ENCODE measurements around the gene SMIM10L2A. TPM values are rescaled to one million over a fixed set of nuclear protein-coding genes. Genes with fewer than 3 reads are reported as not detected.
"Not testable (repeated sequence)": the region's sequence is repeated elsewhere in the genome, so short reads cannot be mapped to it uniquely, and the experiment has no call there.

SMIM10L2A gene
- total RNA-seq, 1 experiment from 2014 or later: 1.3 TPM

DNA sequence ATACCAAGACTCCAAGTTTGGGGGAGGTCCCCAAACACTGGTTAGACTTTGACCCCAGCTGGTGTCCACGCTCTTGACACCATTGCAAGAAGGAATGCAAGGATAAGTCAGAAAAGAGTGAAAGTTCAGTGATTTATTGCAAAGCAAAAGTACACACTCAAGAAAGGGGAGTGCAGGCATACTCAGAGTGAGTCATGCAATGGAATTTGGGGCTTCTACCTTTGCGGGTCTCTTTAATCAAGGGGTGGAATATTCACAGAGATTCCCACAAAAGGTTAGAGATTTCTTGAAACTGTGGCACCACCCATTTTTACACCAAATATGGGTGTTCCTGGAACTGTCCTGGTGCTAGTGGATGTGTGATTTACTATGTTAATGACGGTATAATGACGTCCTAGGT is 5.2 kb upstream of the SMIM10L2A start:
- in situ Hi-C loops (cut with HindIII; ENCODE audit: low pct_unique_long_range_greater_than_20kb, low sequenced_read_pairs): no loop called here

DNA sequence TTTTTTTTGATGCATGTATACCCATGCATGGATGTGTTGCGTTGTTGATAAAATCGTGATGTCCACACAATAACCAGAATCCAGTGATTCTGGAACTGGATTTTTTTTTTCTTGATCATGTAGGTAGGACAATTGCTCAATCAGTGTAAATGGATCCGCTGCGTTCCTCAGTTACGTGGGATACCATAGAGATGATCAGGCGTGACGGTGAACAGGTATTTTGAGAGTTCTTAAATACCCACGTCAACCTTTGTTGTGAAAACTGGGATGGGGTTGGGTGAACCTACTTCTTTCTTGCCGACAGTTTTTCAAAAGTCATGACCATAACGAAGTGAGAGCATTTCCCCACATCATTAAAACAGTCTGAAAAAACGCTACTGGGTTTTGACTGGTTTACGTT is 913 bp upstream of the SMIM10L2A start:
- DNase-seq (ENCODE audit: low read depth): no peak
- in situ Hi-C loops (cut with HindIII; ENCODE audit: low pct_unique_long_range_greater_than_20kb, low sequenced_read_pairs): no loop called here

More for the DNA sequence above, 5.2 kb upstream of the SMIM10L2A start:
- peak; percentile 34 for DNase-seq (ENCODE audit: low read depth)

DNA sequence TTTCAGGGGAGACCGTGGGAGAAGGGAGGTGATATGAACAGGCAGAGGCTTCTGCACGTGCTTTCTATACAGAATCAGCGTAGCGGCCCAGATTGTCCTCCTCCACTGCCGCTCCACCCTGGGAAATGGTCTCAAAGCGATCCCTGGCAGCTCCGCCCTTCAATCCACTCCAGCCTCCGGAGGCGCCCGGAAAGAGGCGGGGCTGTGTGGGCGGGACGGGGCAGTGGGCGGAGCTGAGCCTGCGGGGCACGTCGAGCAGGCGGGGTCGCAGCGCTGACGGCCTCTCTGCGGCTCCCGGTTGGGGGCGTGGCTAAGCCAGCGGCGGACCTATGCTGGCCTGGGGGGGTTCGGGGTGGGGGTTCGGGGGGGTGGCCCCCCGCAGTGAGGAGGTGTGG is 210 bp upstream of the SMIM10L2A start:
- in situ Hi-C loops (cut with HindIII; ENCODE audit: low pct_unique_long_range_greater_than_20kb, low sequenced_read_pairs): no loop called here
- DNase-seq (ENCODE audit: low read depth): peak; percentile 78

DNA sequence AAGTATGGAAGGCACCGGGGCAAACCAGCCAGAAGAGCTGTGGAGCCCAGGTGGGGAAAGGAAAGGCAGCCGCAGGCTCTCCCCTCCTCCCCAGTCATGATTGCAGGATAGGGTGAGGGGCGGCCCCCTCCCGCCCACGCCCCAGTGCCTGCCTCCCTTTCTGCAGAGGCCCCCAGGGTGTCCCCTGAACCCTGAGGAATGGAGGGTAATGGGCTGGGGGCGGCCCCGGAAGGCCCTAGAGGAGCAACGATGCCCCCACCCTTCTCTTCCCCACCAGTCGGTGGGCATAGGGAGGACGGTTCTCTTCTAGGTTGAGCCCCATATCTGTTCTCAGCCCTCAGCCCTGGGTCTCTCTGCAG is 1.0 kb downstream of the SMIM10L2A start:
- DNase-seq (ENCODE audit: low read depth); in situ Hi-C loops (cut with HindIII; ENCODE audit: low pct_unique_long_range_greater_than_20kb, low sequenced_read_pairs): not testable (repeated sequence)

DNA sequence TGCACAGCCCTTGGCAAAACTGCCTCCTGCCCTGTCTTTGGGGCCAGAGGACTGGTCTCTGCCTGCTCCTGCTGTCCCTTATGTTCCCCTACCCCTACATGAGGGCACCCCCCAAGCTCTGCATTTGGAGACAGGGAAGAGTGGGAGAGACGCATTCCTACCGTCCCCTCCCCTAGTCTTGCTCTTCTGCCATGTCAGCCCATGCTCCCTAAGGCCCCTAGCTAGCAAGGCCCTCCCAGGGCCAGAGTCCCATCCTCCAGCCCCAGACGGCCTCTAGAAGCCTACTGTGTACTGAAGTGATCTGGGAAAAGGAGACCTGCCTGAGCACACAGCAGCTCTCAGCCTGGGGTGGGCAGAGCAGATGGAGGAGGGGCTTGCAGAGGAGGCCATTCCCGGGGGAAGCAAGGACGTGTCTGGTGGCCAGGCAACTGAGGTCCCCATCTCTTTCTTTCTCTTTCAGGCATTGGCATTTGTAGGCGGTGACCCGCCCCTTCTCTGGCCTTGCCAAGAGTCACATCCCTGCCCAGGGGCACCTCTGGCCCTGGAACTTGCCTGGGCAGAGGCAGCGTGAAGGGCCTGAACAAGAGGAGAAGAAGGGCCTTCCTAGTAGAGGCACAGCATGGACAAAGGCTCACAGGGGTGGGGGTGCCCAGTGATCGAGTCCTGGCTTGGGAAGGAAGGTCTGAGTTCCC is 1.6 kb downstream of the SMIM10L2A start:
- DNase-seq (ENCODE audit: low read depth); in situ Hi-C loops (cut with HindIII; ENCODE audit: low pct_unique_long_range_greater_than_20kb, low sequenced_read_pairs): not testable (repeated sequence)

DNA sequence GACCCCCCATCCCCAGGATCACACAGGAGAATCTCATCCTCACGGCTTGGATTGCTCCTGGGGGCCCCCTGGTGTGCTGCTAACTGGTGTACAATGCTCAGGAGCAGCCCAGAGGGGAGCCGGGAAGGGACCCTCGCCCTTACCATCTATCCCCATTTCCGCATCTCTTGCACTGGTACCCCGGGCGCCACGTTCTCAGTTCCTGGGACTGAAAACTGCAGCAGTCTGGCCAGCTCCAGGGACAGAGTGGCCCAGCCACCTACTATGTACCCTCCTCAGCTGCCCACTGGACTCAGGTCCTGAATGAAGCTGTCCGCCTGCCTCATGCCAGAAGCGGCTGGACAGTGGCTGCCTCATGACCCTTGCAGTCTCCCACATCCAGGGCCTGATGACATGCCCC is 2.7 kb downstream of the SMIM10L2A start:
- DNase-seq (ENCODE audit: low read depth): no peak
- in situ Hi-C loops (cut with HindIII; ENCODE audit: low pct_unique_long_range_greater_than_20kb, low sequenced_read_pairs): no loop called here

DNA sequence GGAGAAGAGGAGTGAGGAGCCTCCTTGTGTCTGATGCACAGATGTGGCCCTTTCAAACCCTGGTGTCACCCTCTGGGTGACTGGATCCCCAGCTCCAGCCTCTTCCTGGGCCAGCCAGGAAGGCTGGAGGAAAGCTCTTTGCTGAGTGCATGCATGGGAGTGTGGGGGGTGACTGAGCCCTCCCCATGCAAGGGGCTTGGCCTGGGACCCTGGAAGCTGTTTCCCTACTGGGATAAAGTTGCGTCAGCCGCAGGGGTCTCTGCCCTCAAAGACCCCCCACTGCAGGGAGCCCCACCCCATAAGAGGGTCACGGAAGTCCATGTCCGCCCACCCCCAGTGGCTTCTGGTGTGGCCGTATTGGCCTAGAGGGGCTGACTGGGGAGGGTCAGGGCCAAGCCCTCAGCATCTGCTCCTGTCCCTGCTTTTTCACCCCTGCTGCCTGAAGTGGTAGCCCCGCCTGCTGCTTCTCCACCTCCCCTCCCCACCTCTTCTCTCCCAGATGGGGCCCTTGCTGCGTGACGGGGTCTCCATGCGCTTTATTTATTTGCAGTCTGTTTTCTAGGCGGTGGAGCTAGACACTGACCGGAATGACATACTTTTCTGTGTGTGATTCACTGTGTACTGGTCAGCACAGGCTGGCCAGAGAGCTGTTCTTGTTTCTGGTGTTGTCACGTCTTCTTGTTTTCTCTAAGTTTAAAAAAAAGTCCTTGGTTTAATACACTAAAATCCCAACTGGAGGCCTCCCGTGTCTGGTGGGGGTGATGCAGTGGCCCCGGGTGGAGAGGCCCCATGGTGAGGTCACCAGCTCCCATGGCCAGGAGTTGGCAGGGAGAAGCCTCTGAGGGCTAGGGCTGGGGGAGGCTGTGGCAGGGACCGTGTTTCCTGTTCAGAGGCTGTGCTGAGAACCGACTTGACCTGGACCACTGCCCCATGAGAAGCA is 3.6 kb downstream of the SMIM10L2A start:
- in situ Hi-C loops (cut with HindIII; ENCODE audit: low pct_unique_long_range_greater_than_20kb, low sequenced_read_pairs): no loop called here
- no peak for DNase-seq (ENCODE audit: low read depth)

DNA sequence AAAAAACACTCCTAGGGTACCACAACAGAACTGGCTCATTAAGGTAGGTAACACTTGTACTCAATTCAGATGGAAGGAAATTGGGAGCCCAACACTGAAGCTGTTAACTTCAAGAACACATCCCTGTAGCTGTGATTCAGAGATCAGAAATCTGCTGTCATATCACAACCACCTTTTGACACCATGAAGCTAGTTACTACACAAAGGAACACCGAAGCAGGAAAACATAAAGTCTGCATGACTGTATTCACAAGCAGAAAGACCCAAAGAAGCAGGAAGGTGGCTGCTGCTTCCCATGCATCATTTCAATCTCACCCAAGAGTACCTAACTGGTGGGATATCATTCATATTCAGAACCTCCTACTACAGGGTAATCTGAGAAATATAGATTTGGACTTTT is 7.7 kb downstream of the SMIM10L2A start:
- in situ Hi-C loops (cut with HindIII; ENCODE audit: low pct_unique_long_range_greater_than_20kb, low sequenced_read_pairs): no loop called here
- DNase-seq (ENCODE audit: low read depth): no peak

DNA sequence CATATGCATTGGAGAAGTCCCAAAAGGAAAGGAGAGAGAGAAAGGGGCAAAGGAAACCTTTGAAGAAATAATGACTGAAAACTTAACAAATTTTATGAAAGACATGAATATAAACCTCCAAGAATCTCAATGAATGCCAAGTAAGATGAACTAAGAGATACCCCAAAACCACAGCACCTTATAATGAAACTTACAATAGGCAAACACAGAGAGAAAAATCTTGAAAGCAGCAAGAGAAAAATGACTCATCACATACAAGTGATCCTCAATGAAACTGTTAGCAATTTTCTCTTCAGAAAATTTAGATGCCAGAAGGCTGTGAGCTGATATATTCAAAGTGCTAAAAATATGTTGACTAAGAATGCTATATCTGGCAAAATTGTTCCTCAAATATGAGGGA is 10.1 kb downstream of the SMIM10L2A start:
- DNase-seq (ENCODE audit: low read depth): no peak
- in situ Hi-C loops (cut with HindIII; ENCODE audit: low pct_unique_long_range_greater_than_20kb, low sequenced_read_pairs): no loop called here

DNA sequence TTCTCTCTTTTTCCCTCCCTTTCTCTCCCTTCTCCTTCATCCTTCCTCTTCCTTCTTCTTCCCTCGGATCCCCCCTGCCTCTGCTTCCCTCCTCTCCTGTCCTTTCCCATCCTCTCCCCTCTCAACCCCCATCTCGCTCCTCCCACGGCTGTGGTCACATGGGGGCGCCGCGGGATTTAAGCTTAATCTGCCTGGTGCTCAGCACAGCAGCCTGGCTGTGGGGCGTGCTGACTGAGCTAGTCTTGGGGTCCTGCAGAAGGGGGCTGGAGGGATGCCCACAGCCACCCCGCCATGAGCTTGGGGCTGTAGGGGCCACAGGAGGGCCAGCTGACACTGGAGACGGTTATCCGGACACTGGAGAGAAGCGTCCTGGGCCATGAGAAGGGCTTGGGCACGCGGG is 10.7 kb downstream of the SMIM10L2A start:
- DNase-seq (ENCODE audit: low read depth): no peak
- in situ Hi-C loops (cut with HindIII; ENCODE audit: low pct_unique_long_range_greater_than_20kb, low sequenced_read_pairs): no loop called here

DNA sequence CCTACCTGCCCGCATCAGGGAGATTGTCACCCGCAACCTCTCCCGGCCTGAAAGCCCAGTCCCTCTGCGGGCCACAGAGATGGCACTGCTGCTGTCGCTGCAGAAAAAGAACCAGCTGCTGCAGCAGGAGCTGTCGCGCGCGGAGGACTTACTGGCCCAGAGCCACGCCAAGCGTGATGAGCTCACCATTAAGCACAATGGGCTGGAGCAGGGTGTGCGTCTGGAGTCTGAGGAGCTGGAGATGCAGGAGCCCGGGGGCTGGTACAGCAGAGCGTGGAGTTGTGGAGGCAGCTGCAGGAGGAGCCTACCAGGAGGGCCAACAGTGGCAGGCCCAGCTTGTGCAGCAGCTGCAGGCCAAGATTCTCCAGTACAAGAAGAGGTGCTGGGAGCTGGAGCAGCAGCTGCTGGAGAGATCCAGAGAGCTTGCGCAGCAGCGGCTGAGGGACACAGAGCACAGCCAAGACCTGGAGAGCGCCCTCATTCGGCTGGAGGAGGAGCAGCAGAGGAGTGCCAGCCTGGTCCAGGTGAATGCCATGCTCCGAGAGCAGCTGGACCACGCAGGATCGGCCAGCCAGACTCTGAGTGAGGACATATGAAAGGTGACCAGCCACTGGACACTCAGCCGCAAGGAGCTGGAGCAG is 11.3 kb downstream of the SMIM10L2A start:
- no peak for DNase-seq (ENCODE audit: low read depth)
- in situ Hi-C loops (cut with HindIII; ENCODE audit: low pct_unique_long_range_greater_than_20kb, low sequenced_read_pairs): no loop called here

DNA sequence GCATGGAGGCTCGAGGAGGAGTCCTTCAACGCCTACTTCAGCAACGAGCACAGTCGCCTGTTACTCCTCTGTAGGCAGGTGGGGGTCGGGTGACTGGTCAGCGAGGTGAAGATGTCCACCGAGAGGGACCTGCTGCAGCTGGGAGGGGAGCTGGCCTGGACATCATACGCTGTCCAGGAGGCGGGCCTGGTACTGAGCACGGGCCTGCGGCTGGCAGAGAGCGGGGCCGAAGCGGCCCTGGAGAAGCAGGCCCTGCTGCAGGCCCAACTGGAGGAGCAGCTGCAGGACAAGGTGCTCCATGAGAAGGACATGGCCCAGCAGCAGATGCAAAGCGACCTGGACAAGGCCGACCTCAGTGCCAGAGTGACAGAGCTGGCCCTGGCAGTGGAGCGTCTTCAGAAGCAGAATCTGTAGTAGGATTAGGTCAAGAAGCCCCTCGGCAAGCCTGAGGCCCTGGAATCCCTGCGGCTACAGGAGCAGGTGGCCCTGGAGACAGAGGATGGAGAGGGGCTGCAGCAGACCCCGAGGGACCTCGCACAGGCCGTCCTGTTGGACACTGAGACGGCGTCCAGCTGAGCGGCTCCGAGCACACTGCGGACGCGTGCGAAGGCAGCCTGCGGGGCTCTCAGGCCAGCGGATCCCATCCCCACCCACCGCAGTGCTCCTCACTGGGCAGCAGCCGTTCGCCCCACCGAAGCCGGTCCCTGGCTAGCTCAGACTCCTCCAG is 11.9 kb downstream of the SMIM10L2A start:
- DNase-seq (ENCODE audit: low read depth): no peak
- in situ Hi-C loops (cut with HindIII; ENCODE audit: low pct_unique_long_range_greater_than_20kb, low sequenced_read_pairs): no loop called here

DNA sequence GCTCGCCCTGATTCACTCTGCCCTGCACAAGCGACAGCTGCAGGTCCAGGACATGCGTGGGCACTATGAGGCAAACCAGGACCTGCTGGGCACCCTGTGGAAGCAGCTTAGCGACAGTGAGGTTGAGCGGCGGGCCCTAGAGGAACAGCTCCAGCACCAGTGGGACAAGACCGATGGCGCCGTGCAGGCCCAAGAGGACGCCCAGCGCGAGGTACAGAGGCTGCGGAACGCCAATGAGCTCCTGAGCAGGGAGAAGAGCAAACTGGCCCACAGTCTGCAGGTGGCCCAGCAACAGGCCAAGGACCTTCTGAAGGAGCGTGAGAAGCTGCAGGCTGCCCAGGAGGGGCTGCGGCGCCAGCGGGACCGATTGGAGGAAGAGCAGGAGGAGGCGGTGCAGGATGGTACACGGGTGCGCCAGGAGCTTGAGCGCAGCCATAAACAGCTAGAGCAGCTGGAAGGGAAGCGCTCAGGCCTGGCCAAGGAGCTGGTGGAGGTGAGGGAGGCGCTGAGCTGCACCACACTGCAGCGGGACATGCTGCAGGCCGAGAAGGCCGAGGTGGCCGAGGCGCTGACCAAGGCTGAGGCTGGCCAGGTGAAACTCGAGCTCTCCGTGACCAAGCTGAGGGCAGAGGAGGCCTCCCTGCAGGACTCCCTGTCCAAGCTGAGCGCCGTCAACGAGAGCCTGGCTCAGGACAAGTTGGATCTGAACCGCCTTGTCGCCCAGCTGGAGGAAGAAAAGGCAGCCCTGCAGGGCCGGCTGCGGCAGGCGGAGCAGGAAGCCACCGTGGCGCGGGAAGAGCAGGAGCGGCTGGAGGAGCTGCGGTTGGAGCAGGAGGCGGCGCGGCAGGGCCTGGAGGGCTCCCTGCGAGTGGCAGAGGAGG is 12.8 kb downstream of the SMIM10L2A start:
- in situ Hi-C loops (cut with HindIII; ENCODE audit: low pct_unique_long_range_greater_than_20kb, low sequenced_read_pairs): no loop called here
- DNase-seq (ENCODE audit: low read depth): no peak

DNA sequence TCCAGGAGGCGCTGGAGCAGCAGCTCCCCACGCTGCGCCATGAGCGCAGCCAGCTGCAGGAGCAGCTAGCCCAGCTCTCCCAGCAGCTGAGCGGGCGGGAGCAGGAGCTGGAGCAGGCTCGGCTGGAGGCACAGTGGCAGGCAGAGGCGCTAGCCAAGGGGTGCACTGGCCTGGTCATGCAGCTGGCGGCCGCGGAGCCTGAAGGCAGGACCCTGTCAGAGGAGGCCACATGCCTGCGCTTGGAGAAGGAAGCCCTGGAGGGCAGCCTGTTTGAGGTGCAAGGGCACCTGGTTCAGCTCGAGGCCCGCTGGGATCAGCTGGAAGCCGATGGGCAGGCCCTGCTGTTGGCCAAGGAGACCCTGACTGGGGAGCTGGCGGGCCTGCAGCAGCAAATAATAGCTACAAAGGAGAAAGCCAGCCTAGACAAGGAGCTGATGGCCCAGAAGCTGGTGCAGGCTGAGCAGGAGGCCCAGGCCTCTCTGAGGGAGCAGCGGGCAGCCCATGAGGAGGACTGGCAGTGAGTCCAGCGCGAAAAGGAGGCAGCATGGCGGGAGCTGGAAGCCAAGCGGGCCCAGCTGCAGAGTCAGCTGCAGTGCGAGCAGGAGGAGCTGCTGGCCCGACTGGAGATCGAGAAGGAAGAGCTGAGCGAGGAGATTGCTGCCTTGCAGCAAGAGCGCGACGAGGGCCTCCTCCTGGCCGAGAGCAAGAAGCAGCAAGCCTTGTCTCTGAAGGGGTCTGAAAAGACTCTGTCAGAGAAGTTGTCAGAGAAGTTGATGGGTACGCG is 13.6 kb downstream of the SMIM10L2A start:
- no peak for DNase-seq (ENCODE audit: low read depth)
- in situ Hi-C loops (cut with HindIII; ENCODE audit: low pct_unique_long_range_greater_than_20kb, low sequenced_read_pairs): no loop called here

DNA sequence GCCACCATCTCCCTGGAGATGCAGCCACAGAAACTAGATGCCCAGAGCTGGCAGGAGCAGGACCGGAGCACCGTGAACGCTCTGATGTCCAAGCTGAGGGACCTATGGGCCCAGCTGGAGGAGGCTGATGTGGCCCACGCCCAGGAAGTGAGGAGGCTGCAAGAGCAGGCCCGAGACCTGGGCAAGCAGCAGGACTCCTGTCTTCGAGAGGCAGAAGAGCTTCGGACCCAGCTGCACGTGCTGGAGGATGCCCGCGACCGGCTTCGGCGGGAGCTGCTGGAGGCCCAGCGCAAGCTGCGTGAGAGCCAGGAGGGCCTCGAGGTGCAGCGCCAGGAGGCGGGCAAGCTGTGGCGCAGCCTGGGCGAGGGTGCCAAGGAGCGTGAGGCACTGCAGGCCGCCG is 14.2 kb downstream of the SMIM10L2A start:
- DNase-seq (ENCODE audit: low read depth): no peak
- in situ Hi-C loops (cut with HindIII; ENCODE audit: low pct_unique_long_range_greater_than_20kb, low sequenced_read_pairs): no loop called here

DNA sequence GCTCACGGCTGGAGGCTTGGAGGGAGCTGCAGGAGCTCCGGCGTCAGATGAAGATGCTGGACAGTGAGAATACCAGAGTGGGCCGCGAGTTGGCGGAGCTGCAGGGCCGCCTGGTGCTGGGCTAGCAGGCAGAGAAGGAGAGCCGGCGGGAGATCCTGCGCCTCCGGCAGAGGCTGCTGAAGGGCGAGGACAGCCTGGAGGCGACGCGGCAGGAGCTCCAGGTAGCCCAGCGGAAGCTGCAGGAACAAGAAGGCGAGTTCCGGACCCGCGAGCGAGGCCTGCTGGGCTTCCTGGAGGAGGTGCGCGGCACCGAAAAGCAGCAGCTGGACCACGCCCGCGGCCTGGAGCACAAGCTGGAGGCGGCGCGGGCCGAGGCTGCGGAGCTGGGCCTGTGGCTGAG is 14.7 kb downstream of the SMIM10L2A start:
- in situ Hi-C loops (cut with HindIII; ENCODE audit: low pct_unique_long_range_greater_than_20kb, low sequenced_read_pairs): no loop called here

More for the DNA sequence above, 14.7 kb downstream of the SMIM10L2A start:
- DNase-seq (ENCODE audit: low read depth): no peak

All from Caki2 (cell line).